ENCODE data around the gene ANKK1. TPM values are rescaled to one million over a fixed set of nuclear protein-coding genes. Genes with fewer than 3 reads are reported as not detected.

Gene ANKK1
- total and polyA plus RNA-seq, 10 of the 15 experiments (the other 5 are each of a cell fraction or from before 2014, with no cell fraction given) = not detected

DNA sequence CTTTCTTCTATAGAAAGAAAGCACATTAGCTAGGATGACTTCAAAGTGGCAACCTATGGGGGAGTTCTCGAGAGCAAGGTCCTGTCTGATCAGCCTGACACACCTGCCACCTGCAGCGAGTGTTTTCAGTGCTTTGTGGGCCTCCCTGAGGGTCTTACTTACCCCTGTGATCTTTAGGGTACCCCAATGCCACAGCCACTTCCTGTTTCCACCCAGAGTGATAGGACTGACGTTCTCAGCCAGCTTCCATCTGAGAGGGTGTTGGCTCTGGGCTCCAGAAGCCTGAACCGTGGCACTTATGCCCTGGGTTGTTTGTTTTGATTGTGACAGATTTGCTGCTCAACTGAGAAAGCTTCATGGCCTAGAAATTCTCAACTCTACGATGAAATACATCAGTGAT is 21.7 kb upstream of the ANKK1 start (continued):
- TF ChIP-seq BCLAF1 (IDR thresholded peaks at IDR 0.05) (no peak), RELB (IDR thresholded peaks at IDR 0.05; ENCODE audit: low read depth) (no peak), POLR2AphosphoS2 (IDR thresholded peaks at IDR 0.05; ENCODE audit: low read depth, low read length) (no peak), NFYB (IDR thresholded peaks at IDR 0.05; ENCODE audit: insufficient read depth, low read depth, low read length) (no peak), TARDBP (IDR thresholded peaks at IDR 0.05; ENCODE audit: borderline replicate concordance) (no peak), CREB1 (IDR thresholded peaks at IDR 0.05; ENCODE audit: low read depth) (no peak), NR2F1 (conservative IDR thresholded peaks at IDR 0.05) (no peak), RAD21 (IDR thresholded peaks at IDR 0.05; ENCODE audit: insufficient read depth, low read depth, low read length) (no peak), ATF7 (IDR thresholded peaks at IDR 0.05; ENCODE audit: low read depth) (no peak)

GRCh38 chr11:113369411-113369810 is 18.2 kb upstream of the ANKK1 start:
- no peaks in the 10 kb centered on the region; the same call in 1 of the 2 replicates for H3K4me1 ChIP-seq (ENCODE audit: control insufficient read depth, insufficient read depth, low read length)
- FAIRE-seq = no peak
- DNase-seq (ENCODE audit: low read depth, low spot score) = no peak
- H2AFZ ChIP-seq (ENCODE audit: control insufficient read depth, low read depth, low read length) = no peak overlapping the region
- ChIA-PET POLR2A (no interaction called here), SMC1A (ENCODE audit: uncharacterized antibody, unreplicated experiment) (no interaction called here), CTCF (no interaction called here), RAD21 (ENCODE audit: unreplicated experiment) (interaction anchor here (1.2 kb wide), 1 partner anchor 65 kb away, joined by 4 read pairs; no protein-coding TSS in a partner anchor)
- no peak overlapping the region for H3K27ac ChIP-seq (ENCODE audit: control insufficient read depth, insufficient read depth)
- 30% methylated on average over 3 of the region's 3 CpGs for WGBS (ENCODE audit: insufficient coverage, insufficient replicate concordance, low lambda C conversion rate, missing lambda C conversion rate)
- no peak for ATAC-seq
- no peaks in the 10 kb centered on the region for H4K20me1 ChIP-seq (ENCODE audit: control insufficient read depth, insufficient read depth)
- intact Hi-C loops (cut with micrococcal nuclease; ENCODE audit: unreplicated experiment) (no loop called here), in situ Hi-C loops (cut with MboI) (no loop called here)
- no peaks in the 10 kb centered on the region; a peak in 2 of 4 replicates for H3K36me3 ChIP-seq (ENCODE audit: control insufficient read depth in 2 of 2, insufficient read depth in 2 of 2, low read length in 1 of 2)
- no peaks in the 10 kb centered on the region for H3K79me2 ChIP-seq (ENCODE audit: control insufficient read depth, insufficient read depth, low read length)
- no peak overlapping the region for H3K4me2 ChIP-seq (ENCODE audit: control insufficient read depth, insufficient read depth)
- H3K9me3 ChIP-seq (replicated peaks; ENCODE audit: control insufficient read depth, insufficient read depth, low read length) = no peaks in the 10 kb centered on the region
- H3K4me3 ChIP-seq = no peak overlapping the region
- H3K9ac ChIP-seq (ENCODE audit: control insufficient read depth, insufficient read depth, low read length) = no peak overlapping the region
- no TSS peak for BruUV-seq (replicated peaks)
- no peaks in the 10 kb centered on the region; a peak in 1 of 4 replicates for H3K27me3 ChIP-seq (replicated peaks in 1 of 2; ENCODE audit: control insufficient read depth in 2 of 2, insufficient read depth in 2 of 2, low read length in 1 of 2)
- TF ChIP-seq CHD1 (IDR thresholded peaks at IDR 0.05; ENCODE audit: low read depth, low read length) (no peak), SMAD5 (IDR thresholded peaks at IDR 0.05; ENCODE audit: low read depth) (no peak), MAX (IDR thresholded peaks at IDR 0.05; ENCODE audit: low read depth, low read length) (no peak)
- TF ChIP-seq, protein P1, sequence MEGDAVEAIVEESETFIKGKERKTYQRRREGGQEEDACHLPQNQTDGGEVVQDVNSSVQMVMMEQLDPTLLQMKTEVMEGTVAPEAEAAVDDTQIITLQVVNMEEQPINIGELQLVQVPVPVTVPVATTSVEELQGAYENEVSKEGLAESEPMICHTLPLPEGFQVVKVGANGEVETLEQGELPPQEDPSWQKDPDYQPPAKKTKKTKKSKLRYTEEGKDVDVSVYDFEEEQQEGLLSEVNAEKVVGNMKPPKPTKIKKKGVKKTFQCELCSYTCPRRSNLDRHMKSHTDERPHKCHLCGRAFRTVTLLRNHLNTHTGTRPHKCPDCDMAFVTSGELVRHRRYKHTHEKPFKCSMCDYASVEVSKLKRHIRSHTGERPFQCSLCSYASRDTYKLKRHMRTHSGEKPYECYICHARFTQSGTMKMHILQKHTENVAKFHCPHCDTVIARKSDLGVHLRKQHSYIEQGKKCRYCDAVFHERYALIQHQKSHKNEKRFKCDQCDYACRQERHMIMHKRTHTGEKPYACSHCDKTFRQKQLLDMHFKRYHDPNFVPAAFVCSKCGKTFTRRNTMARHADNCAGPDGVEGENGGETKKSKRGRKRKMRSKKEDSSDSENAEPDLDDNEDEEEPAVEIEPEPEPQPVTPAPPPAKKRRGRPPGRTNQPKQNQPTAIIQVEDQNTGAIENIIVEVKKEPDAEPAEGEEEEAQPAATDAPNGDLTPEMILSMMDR (IDR thresholded peaks at IDR 0.05 in 2 of 3, conservative IDR thresholded peaks at IDR 0.05 in 1 of 3; ENCODE audit: control insufficient read depth in 2 of 3, extremely low read depth in 1 of 3, insufficient read depth in 1 of 3, low read depth in 3 of 3, low read length in 3 of 3) = no peak

Measured in GM12878 (cell line).